ENCODE results near the gene ANG.
"Not testable (repeated sequence)": the region's sequence is repeated elsewhere in the genome, so short reads cannot be mapped to it uniquely, and the experiment has no call there.

ANG gene

DNA sequence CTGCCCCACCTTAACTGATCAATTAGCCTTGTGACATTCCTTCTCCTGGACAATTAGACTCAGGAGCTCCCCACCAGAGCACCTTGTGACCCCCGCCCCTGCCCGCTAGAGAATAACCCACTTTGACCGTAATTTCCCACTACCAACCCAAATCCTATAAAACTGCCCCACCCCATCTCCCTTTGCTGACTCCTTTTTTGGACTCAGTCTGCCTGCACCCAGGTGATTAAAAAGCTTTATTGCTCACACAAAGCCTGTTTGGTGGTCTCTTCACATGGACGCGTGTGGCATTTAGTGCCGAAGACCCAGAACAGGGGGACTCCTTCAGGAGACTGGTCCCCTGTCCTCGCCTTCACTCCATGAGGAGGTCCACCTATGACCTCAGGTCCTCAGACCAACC, 12.4 kb downstream of the ANG start:
- DNase-seq, result not testable (repeated sequence)

- DNase-seq, result no peak
Observed at GRCh38 chr14:20706657-20707355, 18.2 kb downstream of the ANG start.

DNA sequence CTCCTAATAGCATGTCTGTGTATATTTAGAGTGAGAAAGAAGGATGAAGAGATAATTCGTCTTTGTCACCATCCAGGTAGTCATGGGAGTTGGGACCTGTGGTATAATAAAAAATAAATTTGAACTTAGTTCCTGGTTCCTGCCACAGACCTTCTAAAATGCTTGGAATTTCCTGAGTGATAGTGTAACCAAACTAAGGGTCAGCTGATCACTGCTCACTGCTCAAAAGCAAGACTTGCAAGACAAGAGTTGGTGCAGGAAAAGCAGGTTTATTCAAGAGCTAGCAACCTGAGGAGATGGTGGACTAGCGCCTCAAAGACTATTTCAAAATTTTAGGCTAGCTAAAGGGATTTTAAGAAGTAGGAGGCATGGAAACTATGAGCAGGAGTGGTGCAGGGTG, 19.1 kb downstream of the ANG start:
- no peak for DNase-seq

- no peak for DNase-seq
Observed at GRCh38 chr14:20711261-20711660, 22.7 kb downstream of the ANG start.

DNA sequence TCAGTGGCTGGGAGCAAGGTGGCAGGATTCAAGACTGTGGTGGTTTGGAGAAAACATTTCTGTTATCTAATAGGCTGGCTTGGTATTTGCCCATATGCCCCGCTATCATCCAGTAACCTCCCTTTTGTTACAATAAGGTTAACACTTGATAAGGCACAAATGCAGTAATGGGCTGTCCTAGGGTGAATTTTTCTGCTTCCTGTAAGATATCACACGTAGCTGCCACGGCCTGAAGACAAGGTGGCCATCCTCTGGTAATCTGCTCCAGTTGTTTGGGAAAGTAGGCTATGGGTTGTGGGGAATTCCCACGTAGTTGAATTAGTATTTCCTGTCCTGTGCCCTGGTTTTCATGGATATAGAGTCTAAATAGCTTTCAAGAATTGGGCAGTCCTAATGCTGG, 23.1 kb downstream of the ANG start:
- no peak for DNase-seq

DNA sequence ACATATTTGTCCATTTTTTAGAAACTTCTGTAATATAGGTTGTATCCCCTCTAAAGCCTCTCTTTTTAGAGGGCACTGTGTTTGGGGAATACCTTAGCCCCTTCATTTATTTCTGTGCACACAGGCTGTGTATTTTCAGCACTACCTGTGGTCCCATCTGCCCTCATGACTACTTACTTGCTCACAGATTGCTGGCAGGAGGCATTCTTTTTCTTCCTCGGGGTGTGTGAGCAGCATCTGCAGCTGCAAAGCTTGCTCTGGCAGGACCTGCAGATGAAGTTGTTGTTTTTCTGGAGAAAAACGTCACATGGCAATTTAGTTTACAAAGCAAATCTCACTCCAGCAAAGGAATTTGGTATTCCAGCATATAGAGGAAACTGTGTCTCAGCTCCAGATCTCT, 24.3 kb downstream of the ANG start:
- DNase-seq, result no peak

GRCh38 chr14:20714593-20715250, 26.2 kb downstream of the ANG start:
- no peak for DNase-seq

- DNase-seq, result no peak
Observed at GRCh38 chr14:20719777-20720176, 31.2 kb downstream of the ANG start.

DNA sequence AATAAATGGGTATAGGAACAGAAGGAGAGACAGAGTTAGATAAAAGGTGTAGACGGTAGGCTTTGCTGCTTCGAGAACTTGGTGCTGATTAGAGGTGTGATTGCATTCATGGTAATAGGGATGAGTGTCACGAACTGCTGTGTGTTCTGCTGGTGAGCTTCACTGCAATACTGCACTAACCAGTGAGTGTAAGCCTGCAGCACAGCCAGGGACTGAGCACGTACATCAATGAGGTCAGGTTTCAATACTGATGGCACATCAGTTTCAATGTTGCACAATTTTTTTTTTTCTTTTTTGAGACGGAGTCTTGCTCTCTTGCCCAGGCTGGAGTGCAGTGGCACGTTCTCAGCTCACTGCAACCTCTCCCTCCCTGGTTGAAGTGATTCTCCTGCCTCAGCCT, 32.2 kb downstream of the ANG start:
- no peak for DNase-seq

DNA sequence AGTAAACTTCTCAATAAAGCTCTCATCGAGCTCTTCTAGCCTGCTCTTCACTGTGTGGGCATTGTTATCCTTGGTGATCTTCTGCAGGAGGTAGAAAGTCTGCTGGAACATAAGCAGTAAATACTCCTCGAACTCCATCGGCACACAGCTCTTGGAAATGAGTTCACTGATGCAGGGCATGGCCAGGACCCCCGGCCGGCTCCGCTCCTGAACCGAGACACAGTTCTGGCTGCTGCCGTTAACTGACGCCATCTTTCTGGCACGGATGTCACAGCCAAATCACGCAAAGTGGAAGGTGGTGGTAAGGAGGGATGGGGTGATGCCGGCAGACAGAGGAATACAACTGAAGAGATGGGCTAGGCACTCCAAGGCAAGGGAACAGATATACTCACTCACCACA, 33.5 kb downstream of the ANG start:
- DNase-seq, result no peak

GRCh38 chr14:20723488-20723887, 34.9 kb downstream of the ANG start:
- DNase-seq, result no peak

DNA sequence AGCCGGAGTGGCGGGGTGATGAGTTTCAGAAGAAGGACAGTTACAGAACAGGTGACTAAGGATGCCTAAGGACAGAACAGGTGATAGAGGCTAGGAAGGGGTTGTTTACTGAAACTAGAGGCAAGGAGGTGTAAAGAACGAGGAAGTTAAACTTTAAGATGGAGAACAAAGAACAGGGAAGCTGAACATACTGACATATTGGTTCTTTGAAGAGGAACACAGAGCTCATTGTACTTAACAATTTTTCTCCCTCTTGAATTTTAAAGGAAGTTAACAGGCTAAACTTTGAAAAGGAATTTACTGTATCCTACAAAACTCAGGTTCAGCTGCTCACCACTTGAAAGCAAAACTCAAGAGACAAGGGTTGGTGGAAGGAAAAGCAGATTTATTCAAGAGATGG, 37.6 kb downstream of the ANG start:
- not testable (repeated sequence) for DNase-seq

DNA sequence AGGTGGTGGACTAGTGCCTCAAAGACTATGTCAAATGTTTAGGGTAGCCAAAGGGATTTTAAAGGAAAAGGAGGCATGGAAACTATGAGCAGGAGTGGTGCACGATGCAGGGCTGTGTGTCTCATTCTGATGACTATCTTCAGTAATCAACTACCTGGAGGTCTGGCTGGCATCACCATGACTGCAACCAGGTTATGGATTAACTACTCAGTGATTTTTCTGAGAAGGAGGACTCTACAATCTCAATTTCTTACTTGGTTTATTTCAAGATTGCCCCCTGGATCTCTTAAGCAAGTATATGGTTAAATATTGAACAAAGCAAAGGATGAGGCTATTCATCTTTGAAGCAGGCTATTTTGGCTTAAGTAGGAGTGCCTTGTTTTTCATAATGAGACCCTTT, 38.0 kb downstream of the ANG start:
- DNase-seq, result no peak

DNA sequence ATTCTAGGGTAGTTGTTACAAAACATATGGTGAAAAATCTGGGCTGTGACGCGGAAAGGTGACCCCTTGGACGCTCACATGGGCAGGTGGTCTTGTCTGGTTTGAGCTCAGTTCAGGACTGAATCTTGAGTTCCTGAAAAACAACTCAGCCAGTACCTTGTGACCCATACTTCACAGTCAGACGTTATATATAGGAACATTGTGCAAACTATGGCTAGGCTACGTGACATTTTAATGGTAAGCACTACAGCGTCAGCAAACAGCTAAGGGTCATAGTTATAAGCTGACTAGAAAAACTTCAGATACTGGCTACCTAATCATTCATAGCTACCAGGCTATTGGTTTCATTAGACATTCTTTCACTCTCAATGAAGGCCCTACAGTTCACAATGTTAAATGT, 42.3 kb downstream of the ANG start:
- no peak for DNase-seq

- no peak for DNase-seq
Observed at GRCh38 chr14:20732477-20732876, 43.9 kb downstream of the ANG start.

- DNase-seq, result no peak
Observed at GRCh38 chr14:20732979-20733635, 44.5 kb downstream of the ANG start.

- no peak for DNase-seq
Observed at GRCh38 chr14:20733684-20734429, 45.3 kb downstream of the ANG start.

- no peak for DNase-seq
Observed at GRCh38 chr14:20734430-20734806, 45.9 kb downstream of the ANG start.

GRCh38 chr14:20738292-20738691, 49.7 kb downstream of the ANG start:
- DNase-seq, result not testable (repeated sequence)

DNA sequence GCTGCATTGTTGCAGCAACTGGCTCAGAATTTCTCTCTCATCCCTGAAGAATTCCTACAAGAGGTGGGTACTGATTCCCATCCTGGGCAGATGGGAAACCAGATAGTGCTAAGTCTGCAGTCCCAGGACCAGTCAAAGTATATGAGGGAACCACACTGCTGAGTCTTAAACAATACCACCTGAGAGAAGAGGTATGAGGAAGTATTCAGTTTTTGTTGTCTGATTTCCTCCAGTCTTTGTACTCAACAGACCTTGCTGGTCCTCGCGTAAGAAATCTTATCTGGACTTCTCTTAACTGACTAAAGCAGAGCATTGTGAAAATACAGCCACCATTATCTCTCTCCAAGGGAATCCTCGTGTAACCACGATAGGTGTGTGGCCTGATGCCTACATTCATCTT, 53.6 kb downstream of the ANG start:
- DNase-seq, result no peak

GRCh38 chr14:20743556-20743955, 55.0 kb downstream of the ANG start:
- no peak for DNase-seq
